Measurements from ENCODE around the gene CLMN.

- no peak for TF ChIP-seq RFX5 (IDR thresholded peaks at IDR 0.05; ENCODE audit: borderline replicate concordance, low read depth, low read length)
- no peak for TF ChIP-seq POLR2A (IDR thresholded peaks at IDR 0.05; ENCODE audit: control extremely low read depth in 1 of 2, low read depth in 2 of 2, low read length in 2 of 2)
- TF ChIP-seq, protein P1, sequence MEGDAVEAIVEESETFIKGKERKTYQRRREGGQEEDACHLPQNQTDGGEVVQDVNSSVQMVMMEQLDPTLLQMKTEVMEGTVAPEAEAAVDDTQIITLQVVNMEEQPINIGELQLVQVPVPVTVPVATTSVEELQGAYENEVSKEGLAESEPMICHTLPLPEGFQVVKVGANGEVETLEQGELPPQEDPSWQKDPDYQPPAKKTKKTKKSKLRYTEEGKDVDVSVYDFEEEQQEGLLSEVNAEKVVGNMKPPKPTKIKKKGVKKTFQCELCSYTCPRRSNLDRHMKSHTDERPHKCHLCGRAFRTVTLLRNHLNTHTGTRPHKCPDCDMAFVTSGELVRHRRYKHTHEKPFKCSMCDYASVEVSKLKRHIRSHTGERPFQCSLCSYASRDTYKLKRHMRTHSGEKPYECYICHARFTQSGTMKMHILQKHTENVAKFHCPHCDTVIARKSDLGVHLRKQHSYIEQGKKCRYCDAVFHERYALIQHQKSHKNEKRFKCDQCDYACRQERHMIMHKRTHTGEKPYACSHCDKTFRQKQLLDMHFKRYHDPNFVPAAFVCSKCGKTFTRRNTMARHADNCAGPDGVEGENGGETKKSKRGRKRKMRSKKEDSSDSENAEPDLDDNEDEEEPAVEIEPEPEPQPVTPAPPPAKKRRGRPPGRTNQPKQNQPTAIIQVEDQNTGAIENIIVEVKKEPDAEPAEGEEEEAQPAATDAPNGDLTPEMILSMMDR (IDR thresholded peaks at IDR 0.05; ENCODE audit: control extremely low read depth in 1 of 3, insufficient read depth in 1 of 3, low read depth in 1 of 3, low read length in 3 of 3): no peak
- TF ChIP-seq ASH2L (IDR thresholded peaks at IDR 0.05; ENCODE audit: low read length): no peak
- no peak for TF ChIP-seq EP300 (IDR thresholded peaks at IDR 0.05; ENCODE audit: borderline replicate concordance in 1 of 2, low read depth in 2 of 2, low read length in 2 of 2)
- no peak for TF ChIP-seq CBX5 (IDR thresholded peaks at IDR 0.05; ENCODE audit: low read depth, low read length)
- TF ChIP-seq, protein P2, sequence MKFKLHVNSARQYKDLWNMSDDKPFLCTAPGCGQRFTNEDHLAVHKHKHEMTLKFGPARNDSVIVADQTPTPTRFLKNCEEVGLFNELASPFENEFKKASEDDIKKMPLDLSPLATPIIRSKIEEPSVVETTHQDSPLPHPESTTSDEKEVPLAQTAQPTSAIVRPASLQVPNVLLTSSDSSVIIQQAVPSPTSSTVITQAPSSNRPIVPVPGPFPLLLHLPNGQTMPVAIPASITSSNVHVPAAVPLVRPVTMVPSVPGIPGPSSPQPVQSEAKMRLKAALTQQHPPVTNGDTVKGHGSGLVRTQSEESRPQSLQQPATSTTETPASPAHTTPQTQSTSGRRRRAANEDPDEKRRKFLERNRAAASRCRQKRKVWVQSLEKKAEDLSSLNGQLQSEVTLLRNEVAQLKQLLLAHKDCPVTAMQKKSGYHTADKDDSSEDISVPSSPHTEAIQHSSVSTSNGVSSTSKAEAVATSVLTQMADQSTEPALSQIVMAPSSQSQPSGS (IDR thresholded peaks at IDR 0.05; ENCODE audit: low read length): no peak
- no peak for TF ChIP-seq SRF (IDR thresholded peaks at IDR 0.05; ENCODE audit: low read depth, low read length)
- no peak for TF ChIP-seq EZH2 (IDR thresholded peaks at IDR 0.05; ENCODE audit: low read depth, low read length, severe bottlenecking)
- TF ChIP-seq POLR2AphosphoS5 (IDR thresholded peaks at IDR 0.05; ENCODE audit: low read depth, low read length): no peak
Observed at GRCh38 chr14:95165517-95165916, 154.2 kb downstream of the CLMN start.

All from H1 (cell line).